Fibroblast of skin of right biceps (primary cell): ENCODE data around the gene ARMC3.
A peak's percentile ranks its signal among the peaks of the same experiment; 100 is the strongest.
"Not testable (repeated sequence)": the region's sequence is repeated elsewhere in the genome, so short reads cannot be mapped to it uniquely, and the experiment has no call there.

Experiments used
- DNase-seq: peaks from one replicate; pipeline ENCODE4 v3.0.0-alpha.2; 2013

ARMC3 gene, protein sequence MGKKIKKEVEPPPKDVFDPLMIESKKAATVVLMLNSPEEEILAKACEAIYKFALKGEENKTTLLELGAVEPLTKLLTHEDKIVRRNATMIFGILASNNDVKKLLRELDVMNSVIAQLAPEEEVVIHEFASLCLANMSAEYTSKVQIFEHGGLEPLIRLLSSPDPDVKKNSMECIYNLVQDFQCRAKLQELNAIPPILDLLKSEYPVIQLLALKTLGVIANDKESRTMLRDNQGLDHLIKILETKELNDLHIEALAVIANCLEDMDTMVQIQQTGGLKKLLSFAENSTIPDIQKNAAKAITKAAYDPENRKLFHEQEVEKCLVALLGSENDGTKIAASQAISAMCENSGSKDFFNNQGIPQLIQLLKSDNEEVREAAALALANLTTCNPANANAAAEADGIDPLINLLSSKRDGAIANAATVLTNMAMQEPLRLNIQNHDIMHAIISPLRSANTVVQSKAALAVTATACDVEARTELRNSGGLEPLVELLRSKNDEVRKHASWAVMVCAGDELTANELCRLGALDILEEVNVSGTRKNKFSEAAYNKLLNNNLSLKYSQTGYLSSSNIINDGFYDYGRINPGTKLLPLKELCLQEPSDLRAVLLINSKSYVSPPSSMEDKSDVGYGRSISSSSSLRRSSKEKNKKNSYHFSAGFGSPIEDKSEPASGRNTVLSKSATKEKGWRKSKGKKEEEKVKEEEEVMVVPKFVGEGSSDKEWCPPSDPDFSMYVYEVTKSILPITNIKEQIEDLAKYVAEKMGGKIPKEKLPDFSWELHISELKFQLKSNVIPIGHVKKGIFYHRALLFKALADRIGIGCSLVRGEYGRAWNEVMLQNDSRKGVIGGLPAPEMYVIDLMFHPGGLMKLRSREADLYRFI

GRCh38 chr10:22927661-22928403 lies at the start of gene ARMC3:
TSS of gene ARMC3 (plus strand) at chr10:22928053. CDS start at chr10:22931997, 3,944 bp downstream.
- peak; percentile 49 for DNase-seq

GRCh38 chr10:22891797-22892196 lies 36.1 kb upstream of the ARMC3 start:
- DNase-seq = no peak

GRCh38 chr10:22893781-22894180 lies 34.1 kb upstream of the ARMC3 start:
- DNase-seq = no peak

DNA sequence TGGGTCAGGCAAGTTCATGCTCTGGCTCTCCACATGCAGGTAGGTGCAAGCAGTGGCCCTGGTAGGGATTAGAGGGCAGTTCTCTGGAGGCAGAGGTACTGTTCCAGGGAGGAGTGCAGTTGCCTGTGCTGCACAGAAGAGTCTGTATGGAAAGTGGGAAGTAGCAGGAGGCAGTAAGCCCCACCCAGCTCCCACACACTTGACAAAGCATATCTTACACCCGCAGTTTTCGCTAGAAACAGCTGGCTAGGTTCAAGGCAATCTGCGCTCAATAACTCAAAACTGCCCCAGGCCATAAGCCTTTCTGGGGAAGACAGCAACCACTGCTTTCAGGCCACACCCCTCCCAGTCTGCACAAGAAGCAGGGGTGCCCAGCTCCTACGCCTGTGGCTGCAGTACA lies 33.1 kb upstream of the ARMC3 start:
- no peak for DNase-seq

GRCh38 chr10:22895252-22895651 lies 32.6 kb upstream of the ARMC3 start:
- DNase-seq = no peak

- no peak for DNase-seq
These were observed 30.5 kb upstream of the ARMC3 start for GRCh38 chr10:22897371-22897770.

DNA sequence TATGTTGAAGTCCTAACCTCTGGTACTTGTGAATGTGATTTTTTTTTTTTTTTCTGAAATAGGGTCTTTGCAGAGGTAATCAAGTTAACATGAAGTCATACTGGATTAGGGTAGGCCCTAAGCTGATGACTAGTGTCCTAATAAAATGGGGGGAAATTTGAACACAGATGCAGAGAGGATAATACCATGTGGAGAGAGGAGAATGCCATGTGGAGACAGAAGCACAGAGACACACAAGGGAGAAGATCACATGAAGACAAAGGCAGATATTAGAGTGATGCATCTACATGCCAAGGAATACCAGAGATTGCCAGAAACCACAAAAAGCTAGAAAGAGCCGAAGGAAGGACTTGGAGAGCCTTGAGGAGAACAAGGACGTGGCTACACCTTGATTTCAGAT lies 28.5 kb upstream of the ARMC3 start:
- DNase-seq = no peak

DNA sequence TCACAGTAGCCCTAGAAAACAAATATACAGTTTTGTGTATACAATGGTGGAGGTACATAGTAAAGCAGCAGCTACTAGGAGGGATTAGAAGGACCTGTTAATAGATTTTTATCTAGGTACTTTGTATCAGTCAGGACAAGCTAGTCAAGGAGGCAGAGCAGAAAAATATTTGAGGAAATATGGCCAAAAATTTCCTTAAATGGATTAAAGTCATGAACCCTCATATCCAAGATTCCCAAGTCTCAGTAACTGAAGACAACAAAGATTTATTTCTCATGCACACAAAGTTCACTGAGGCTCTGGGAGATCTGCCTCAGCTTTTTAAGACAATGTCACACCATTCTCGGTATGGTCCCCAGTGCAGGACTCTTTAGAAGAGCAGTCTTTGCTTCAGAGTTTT lies 28.1 kb upstream of the ARMC3 start:
- DNase-seq = no peak

GRCh38 chr10:22900841-22901601 lies 26.8 kb upstream of the ARMC3 start:
- no peak for DNase-seq

DNA sequence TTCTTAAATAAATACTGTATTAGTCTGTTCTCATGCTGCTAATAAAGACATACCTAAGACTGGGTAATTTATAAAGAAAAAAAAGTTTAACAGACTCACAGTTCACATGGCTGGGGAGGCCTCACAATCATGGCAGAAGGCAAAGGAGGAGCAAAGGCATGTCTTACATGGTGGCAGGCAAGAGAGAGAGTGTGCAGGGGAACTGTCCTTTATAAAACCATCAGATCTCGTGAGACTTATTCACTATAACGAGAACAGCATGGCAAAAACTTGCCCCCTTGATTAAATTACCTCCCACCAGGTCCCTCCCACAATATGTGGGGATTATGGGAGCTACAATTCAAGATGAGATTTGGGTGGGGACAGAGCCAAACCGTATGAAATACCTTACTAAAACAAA lies 25.7 kb upstream of the ARMC3 start:
- DNase-seq = not testable (repeated sequence)

GRCh38 chr10:22903694-22904093 lies 24.2 kb upstream of the ARMC3 start:
- no peak for DNase-seq

- DNase-seq = no peak
These were observed 21.1 kb upstream of the ARMC3 start for GRCh38 chr10:22906767-22907166.

GRCh38 chr10:22908837-22909236 lies 19.0 kb upstream of the ARMC3 start:
- no peak for DNase-seq

- DNase-seq = not testable (repeated sequence)
These were observed 18.2 kb upstream of the ARMC3 start for GRCh38 chr10:22909673-22910072.

DNA sequence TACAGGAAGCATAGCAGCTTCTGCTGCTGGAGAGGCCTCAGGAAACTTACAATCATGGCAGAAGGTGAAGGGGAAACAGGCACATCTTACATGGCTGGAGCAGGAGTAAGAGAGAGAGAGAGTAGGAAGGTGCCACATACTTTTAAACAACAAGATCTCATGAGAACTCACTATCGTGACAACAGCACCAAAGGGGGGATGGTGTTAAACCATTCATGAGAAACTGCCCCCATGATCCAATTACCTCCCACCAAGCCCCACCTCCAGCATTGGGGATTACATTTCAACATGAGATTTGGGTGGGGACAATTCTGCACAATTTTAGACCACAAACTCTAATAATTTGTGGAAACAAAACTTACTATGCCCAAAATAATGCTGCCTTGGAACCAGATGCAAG lies 16.8 kb upstream of the ARMC3 start:
- no peak for DNase-seq

DNA sequence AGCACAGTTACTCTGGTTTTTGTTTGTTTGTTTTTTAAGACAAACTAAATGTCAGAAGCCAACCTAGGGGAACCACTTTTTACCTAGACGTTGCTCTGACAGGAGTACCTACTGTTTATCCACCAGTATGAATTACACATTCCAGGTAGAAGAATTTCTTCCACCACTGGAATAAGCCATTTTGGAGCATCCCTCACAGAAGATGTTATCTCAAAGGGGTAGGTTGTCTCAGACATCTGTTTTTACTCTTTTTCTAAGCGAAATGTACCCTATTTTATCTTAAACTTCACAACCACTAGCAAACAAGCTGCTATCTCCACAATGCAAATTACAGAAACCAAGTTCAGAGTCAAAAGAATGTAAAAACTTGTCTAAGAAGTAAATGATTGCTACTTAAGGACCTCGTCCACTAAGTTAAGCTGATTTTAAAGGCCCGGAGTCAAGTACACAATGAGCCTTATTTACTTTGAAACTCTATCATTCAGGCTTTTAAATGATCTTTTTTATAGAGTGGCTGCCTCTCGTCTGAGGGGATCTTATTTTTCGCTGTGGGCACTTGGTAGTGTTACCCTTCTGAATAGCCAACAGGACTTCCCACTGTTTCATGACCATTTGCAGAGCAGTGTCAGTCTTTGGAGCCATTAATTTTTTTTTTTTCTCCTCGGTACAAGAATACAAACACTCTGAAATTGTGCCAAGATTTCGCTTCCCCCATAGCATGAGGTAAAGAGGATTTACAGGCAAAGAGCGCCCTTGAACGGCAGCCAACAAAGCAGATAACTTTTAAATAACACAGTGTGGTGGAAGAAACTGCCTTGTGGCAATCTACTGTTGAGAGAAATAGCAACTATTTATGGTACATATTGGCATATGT lies 15.7 kb upstream of the ARMC3 start:
- peak; percentile 25 for DNase-seq

- no peak for DNase-seq
These were observed 15.0 kb upstream of the ARMC3 start for GRCh38 chr10:22912763-22913384.

DNA sequence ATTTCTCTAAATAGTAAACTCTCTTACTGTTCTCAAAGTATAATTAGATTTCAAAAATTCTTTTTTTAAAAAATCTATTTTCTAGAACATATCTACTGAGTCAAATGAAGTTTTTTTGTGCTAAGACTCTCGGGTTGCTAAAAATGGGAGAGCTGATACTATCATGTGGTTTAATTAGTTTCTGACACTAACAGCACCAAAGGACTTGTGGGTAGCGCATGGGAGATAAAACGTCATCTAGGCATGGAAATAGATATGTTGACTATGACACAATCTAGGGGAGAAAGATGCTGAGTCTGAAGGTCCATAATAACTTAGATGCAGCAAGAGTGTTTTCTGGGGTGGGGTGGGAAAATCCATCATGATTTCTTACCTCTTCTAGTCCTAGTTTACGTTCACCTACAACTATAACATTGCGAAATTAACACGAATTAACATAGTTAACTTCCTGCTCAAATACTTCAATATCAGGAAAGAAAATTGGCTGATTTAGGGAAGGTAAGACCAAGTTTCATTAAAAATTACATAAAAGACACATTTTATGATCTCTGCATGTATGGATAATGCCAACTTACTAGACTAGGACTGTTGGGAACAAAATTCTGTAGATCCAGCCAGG lies 14.3 kb upstream of the ARMC3 start:
- DNase-seq = no peak

DNA sequence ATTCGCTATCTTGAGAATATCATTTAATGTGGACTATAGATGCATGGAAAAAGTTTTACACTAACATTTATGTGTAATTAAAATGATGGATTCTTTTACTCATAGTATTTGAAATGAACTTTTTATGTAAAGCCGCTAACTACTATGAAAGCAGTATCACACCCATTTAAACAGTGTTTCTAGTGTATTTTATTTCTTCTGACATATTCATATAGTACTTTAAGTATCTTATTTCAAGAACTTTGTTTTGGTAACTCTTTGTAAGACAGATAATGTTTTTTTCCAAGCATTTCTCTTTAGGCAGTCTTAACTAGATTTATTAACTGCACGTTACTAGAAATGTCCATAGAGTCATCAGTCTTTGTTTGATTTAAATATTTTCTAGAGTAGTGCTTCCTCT lies 12.5 kb upstream of the ARMC3 start:
- DNase-seq = no peak

GRCh38 chr10:22925088-22925487 lies 2.8 kb upstream of the ARMC3 start:
- DNase-seq = no peak

- DNase-seq = no peak
These were observed 687 bp upstream of the ARMC3 start for GRCh38 chr10:22927166-22927565.
